NCI-H524 treated with DMSO at 0.1 percent for 48 hours (cell line): ENCODE data around the gene HIF1A.
"Not testable (repeated sequence)": the region's sequence is repeated elsewhere in the genome, so short reads cannot be mapped to it uniquely, and the experiment has no call there.

ENCODE experiments used
- DNase-seq: peaks from one replicate; lab custom pipeline; 2025; lab: John Stamatoyannopoulos, UW

HIF1A gene

GRCh38 chr14:61708693-61709092, 13.4 kb downstream of the HIF1A start:
- DNase-seq, result not testable (repeated sequence)

DNA sequence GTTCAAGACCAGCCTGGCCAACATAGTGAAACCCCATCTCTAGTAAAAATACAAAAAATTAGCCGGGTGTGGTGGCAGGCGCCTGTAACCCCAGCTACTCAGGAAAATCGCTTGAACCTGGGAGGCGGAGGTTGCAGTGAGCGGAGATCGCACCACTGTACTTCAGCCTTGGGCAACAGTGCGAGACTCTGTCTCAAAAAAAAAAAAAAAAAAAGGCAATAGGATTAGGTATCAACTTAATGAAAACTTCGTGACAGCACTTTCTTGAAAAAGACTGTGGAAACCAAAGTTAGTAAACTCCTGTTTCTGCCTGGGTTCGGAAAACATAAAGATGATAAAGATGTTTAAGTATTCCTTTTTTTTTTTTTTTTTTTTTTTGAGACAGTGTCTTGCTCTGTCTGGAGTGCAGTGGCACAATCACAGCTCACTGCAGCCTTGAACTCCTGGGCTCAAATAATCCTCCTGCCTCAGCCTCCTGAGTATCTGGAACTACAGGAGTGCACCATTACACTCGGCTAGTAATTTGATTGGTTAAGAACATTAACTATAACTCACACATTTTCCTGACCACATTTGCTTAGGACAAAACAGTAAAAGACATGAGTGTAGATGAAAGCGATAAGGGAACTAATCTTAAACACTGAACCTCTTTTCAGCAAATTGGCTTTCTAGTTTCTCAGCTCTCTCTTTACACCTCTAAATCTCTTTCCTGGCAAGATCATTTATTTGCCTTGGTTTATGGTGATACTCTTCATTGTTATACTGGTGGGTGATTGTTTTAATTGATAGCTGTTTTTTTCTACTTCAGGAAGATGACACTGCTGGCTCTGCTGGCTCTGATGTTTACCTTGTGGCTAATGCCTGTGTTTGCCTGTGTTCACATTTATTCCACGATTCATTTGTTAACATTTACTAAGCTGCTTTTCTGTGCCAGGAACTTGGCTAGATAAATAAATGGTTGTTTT, 15.8 kb downstream of the HIF1A start:
- no peak for DNase-seq

GRCh38 chr14:61712137-61712536, 16.8 kb downstream of the HIF1A start:
- DNase-seq, result no peak

GRCh38 chr14:61713724-61714437, 18.6 kb downstream of the HIF1A start:
- DNase-seq, result no peak

DNA sequence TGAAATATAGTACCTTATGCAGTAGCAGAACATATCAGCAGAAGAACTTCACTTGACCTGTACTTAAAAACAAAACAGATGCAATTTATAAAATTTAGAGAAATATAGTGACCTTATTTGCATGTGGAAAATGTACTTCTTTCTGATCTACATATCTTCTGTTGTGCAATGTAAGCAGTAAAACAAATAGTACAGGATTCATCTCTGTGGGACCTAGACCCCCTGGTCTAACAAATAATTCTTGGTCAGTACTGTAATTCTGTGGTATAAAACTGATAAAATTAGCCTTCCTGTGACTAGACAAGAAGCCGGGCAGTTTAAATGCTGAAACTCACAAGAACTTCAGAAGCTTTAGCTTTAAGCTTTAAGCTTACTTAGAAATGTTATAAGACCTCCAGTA, 21.6 kb downstream of the HIF1A start:
- no peak for DNase-seq

GRCh38 chr14:61718039-61718438, 22.7 kb downstream of the HIF1A start:
- no peak for DNase-seq

DNA sequence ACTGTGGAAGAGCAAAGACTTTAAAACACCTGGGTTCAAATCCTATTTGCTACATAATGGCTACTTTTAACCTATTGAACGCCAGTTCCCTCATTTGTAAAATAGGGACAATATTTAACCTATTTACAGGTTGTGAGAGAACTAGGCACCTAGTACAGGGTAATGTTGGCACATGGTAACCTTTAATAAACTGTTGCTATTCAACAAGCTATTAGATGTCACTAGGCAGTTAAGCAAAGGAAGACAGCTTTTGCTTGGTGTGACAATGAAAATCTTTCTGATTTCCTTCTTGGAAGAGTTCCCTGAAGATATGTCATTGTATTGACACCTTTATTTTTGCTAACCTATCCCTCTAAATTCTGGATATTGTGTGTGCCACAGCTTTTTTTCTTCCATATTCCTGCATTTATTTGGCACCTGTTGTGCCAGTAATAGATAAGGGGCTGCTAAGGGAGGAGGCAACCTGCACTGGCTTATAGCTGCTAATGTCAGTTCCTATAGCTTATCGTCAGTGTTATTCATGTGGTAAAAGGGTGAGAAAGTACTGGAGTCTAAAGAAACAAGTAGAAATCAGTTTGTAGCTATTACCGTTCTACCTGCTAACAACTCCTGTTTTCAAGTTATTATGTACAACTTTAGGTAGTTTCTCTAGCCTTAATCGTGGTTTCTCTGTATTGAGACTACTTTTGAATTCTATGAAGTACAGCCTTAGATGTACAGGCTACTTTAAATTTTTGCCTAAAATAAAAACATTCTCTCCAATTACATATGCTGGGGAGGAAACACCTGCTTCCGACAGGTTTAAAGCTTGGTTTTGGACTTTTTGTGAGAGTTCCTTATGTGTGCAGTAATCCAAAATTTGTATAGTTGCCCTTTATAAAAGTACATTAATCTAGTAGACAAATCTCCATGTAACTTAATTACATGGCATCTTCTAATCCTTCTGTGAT, 24.3 kb downstream of the HIF1A start:
- DNase-seq, result no peak

DNA sequence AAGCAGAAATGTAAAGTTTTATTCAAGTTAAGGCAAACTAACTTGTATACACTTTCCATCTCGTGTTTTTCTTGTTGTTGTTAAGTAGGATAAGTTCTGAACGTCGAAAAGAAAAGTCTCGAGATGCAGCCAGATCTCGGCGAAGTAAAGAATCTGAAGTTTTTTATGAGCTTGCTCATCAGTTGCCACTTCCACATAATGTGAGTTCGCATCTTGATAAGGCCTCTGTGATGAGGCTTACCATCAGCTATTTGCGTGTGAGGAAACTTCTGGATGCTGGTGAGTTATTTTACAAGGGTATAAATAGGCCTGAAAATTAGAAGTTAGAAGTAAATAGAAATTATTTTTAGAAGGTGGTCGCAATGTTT, 25.0 kb downstream of the HIF1A start:
- DNase-seq, result no peak

GRCh38 chr14:61720741-61721140, 25.4 kb downstream of the HIF1A start:
- no peak for DNase-seq

DNA sequence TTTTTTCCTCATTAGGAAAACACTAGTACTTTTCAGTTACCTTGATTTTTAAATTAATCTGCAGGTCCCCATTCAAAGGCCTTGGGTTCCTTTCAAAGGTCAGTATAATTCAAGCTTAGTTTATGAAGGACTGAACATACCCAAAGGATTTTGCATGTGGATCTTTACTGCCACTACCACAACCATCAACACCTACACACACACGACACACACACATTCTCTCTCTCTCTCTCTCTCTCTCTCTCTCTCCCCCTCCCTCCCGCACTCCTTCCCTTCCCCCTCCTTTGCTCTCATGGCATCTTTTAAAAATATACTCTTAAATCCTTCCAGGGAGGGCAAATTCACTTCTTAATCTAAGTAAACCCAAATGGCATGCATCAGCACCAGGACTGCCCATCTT, 28.8 kb downstream of the HIF1A start:
- no peak for DNase-seq

DNA sequence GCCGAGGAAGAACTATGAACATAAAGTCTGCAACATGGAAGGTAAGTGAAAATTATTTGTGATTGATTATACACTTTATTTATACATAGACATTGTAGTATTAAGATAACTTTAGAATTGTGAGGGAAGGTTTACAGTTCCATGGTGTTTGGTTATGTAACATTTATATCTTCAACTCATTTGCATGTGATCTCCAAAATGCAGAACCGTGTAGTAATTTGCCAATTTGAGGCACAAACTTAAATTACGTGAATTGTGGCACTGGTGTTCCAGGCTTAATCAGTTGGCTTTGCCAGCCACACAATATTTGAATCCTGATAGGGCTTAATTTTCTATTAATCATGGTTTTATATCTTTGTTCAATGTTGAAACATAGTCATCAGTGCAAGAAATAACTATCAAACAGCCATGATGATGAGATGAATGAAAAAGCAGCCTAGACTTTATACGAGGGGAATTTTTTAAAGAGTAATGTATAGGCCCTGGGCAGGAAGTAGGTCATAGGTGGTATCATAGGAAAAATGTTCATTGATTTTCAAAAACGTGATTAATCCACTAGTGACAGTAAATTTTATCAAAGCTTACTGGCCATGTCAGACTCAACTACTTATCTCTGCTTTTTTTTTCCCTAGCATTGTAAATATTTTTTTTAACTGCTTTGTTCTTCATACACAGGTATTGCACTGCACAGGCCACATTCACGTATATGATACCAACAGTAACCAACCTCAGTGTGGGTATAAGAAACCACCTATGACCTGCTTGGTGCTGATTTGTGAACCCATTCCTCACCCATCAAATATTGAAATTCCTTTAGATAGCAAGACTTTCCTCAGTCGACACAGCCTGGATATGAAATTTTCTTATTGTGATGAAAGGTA, 31.7 kb downstream of the HIF1A start:
- DNase-seq, result no peak

DNA sequence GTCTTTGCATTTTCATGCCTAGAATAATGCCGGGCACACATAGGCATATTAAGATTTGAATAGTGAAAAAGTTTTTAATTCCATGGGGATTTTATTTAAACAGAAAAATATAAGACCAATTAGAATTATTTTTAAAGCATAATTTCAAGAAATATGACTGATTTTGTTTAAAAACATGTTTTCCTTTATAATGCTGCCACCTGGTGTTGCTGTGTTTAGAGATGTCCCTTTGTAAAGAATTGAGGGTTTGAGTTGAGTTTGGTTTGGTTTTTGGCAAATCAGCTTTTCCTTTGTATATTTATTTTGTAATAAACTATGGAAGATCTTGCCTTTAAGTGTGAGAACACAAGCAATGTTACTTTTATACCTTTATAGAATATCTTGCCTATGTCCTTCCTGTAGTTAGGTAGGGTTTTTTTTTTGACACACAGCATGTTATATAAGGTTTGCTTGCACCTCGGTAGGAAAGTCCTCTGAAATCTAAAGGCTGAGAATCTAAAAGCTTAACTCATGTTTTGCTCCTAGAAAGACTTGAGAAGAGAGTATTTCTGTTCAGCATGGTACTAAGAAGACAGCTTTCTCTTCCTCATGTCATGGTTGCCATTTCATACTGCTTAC, 35.6 kb downstream of the HIF1A start:
- no peak for DNase-seq

DNA sequence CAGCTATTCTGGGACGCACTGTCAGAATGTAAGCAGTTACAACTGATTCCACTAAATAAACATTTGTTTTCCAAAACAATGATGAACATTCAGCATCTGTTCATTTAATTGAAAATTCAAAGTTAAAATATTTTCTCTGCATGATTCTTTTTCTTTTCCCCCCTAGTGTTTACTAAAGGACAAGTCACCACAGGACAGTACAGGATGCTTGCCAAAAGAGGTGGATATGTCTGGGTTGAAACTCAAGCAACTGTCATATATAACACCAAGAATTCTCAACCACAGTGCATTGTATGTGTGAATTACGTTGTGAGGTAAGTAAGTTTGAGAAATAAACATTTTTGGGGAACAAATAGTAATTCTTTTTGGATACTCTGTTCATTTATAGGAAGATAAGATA, 38.7 kb downstream of the HIF1A start:
- DNase-seq, result no peak

- DNase-seq, result no peak
Measured at GRCh38 chr14:61736751-61737150, 41.4 kb downstream of the HIF1A start.

DNA sequence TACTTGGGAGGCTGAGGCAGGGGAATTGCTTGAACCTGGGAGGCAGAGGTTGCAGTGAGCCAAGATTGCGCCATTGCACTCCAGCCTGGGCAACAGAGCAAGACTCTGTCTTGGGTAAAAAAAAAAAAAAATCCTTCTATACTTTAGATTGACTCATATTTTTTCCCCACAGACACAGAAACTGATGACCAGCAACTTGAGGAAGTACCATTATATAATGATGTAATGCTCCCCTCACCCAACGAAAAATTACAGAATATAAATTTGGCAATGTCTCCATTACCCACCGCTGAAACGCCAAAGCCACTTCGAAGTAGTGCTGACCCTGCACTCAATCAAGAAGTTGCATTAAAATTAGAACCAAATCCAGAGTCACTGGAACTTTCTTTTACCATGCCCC, 42.6 kb downstream of the HIF1A start:
- DNase-seq, result no peak

DNA sequence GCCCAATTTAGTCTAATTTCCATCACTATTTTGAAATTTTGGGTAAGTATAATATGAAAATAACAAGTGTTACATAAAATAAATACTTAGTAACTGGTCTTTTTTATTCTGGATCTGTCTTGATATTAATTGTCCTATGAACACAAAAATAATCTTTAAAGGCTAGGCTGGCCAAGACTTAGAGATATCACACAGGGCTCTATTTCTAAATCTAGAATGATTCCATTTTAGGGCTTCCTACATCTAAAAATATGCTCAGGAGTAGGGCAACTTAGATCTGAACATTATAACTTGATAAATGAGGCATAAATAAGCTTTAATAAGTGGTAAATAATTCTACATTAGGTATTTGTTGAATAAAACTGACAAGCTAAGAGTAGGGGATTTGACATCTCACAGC, 43.8 kb downstream of the HIF1A start:
- DNase-seq, result no peak

GRCh38 chr14:61742371-61742770, 47.1 kb downstream of the HIF1A start:
- DNase-seq, result no peak

- no peak for DNase-seq
Measured at GRCh38 chr14:61744238-61744637, 48.9 kb downstream of the HIF1A start.

GRCh38 chr14:61746346-61746745, 51.0 kb downstream of the HIF1A start:
- not testable (repeated sequence) for DNase-seq

- DNase-seq, result no peak
Measured at GRCh38 chr14:61746881-61747280, 51.6 kb downstream of the HIF1A start.

DNA sequence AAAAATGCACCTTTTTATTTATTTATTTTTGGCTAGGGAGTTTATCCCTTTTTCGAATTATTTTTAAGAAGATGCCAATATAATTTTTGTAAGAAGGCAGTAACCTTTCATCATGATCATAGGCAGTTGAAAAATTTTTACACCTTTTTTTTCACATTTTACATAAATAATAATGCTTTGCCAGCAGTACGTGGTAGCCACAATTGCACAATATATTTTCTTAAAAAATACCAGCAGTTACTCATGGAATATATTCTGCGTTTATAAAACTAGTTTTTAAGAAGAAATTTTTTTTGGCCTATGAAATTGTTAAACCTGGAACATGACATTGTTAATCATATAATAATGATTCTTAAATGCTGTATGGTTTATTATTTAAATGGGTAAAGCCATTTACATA, 52.0 kb downstream of the HIF1A start:
- DNase-seq, result no peak
